ENCODE results near the gene HES4. TPM values are rescaled to one million over a fixed set of nuclear protein-coding genes. Genes with fewer than 3 reads are reported as not detected.

The HES4 gene
- total and polyA plus RNA-seq, 2 of the 13 experiments (the other 11 are each of a cell fraction or from before 2014, with no cell fraction given), result 8.8 to 10.6 TPM

DNA sequence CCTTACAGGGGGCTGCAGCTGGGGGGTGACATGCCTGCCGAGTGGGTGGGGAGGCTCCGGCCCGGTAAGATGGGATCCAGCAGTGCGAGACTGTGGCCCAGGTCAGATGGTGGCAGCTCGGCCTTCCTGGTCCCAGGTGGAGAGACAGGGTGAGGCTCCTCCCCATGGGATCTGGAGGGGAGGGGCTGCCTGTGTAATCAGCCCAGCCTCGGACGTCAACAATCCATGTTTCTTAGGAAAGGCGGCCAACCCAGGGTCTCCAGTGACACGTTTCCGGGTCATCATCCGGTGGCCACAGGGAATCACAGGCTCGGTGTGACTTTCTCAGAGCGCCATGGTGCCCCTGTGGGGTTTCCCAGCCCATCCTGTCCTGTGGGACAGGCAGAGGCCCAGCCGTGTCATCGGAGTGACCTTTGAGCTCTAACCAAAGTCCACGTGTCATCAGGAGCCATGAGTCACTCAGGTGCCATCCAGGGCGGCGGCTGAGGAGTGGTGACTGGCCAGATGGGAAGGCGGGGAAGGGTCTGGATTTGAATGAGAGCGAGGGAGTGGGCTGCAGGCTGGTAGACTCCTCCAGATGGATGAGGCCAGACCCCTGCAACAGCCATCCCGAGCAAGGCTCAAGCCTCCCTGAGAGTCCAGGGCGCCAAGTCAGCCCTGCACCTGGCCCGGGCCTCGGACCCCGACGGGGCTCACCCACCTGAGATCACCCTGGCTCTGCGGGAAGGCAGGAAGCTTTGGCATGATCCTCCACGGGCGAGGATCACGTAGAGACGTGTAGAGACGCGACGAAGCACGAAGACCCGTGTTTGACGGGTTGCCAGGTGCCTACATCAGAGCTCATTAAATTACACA is 6.6 kb upstream of the HES4 start (continued):
- no peak for TF ChIP-seq TOPORS (CRISPR knock-in tag; IDR thresholded peaks at IDR 0.05)
- TF ChIP-seq, protein P1, sequence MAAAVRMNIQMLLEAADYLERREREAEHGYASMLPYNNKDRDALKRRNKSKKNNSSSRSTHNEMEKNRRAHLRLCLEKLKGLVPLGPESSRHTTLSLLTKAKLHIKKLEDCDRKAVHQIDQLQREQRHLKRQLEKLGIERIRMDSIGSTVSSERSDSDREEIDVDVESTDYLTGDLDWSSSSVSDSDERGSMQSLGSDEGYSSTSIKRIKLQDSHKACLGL (CRISPR knock-in tag; IDR thresholded peaks at IDR 0.05), result 0 out of 2 replicates have a peak, but pooled peaks have one; percentile 14
- peak; percentile 90; the same call in 1 of the 2 replicates for TF ChIP-seq XBP1 (CRISPR knock-in tag; IDR thresholded peaks at IDR 0.05)
- TF ChIP-seq, protein P2, sequence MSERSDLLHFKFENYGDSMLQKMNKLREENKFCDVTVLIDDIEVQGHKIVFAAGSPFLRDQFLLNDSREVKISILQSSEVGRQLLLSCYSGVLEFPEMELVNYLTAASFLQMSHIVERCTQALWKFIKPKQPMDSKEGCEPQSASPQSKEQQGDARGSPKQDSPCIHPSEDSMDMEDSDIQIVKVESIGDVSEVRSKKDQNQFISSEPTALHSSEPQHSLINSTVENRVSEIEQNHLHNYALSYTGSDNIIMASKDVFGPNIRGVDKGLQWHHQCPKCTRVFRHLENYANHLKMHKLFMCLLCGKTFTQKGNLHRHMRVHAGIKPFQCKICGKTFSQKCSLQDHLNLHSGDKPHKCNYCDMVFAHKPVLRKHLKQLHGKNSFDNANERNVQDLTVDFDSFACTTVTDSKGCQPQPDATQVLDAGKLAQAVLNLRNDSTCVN (CRISPR knock-in tag; IDR thresholded peaks at IDR 0.05; ENCODE audit: borderline replicate concordance), result peak; percentile 79
- no peak for TF ChIP-seq ZNF776 (CRISPR knock-in tag; IDR thresholded peaks at IDR 0.05)
- TF ChIP-seq ZNF737 (CRISPR knock-in tag; IDR thresholded peaks at IDR 0.05; ENCODE audit: borderline replicate concordance), result peak; percentile 68; the same call in 1 of the 2 replicates
- TF ChIP-seq, protein P3, sequence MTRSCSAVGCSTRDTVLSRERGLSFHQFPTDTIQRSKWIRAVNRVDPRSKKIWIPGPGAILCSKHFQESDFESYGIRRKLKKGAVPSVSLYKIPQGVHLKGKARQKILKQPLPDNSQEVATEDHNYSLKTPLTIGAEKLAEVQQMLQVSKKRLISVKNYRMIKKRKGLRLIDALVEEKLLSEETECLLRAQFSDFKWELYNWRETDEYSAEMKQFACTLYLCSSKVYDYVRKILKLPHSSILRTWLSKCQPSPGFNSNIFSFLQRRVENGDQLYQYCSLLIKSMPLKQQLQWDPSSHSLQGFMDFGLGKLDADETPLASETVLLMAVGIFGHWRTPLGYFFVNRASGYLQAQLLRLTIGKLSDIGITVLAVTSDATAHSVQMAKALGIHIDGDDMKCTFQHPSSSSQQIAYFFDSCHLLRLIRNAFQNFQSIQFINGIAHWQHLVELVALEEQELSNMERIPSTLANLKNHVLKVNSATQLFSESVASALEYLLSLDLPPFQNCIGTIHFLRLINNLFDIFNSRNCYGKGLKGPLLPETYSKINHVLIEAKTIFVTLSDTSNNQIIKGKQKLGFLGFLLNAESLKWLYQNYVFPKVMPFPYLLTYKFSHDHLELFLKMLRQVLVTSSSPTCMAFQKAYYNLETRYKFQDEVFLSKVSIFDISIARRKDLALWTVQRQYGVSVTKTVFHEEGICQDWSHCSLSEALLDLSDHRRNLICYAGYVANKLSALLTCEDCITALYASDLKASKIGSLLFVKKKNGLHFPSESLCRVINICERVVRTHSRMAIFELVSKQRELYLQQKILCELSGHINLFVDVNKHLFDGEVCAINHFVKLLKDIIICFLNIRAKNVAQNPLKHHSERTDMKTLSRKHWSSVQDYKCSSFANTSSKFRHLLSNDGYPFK (CRISPR knock-in tag; IDR thresholded peaks at IDR 0.05; ENCODE audit: borderline replicate concordance), result peak; percentile 80; the same call in 1 of the 2 replicates
- no peak for TF ChIP-seq ZNF367 (CRISPR knock-in tag; IDR thresholded peaks at IDR 0.05; ENCODE audit: borderline replicate concordance)
- peak; percentile 74 for TF ChIP-seq SP5 (CRISPR knock-in tag; IDR thresholded peaks at IDR 0.05; ENCODE audit: borderline replicate concordance, low read depth)
- TF ChIP-seq HNF4A (CRISPR knock-in tag; IDR thresholded peaks at IDR 0.05), result peak; percentile 100
- TF ChIP-seq, protein P4, sequence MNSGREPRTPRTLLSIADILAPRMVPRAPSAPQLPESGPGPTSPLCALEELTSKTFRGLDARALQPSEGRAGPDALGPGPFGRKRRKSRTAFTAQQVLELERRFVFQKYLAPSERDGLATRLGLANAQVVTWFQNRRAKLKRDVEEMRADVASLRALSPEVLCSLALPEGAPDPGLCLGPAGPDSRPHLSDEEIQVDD (CRISPR knock-in tag; IDR thresholded peaks at IDR 0.05; ENCODE audit: borderline replicate concordance), result no peak; the same call in 1 of the 2 replicates
- no peak for TF ChIP-seq KLF6 (CRISPR knock-in tag; IDR thresholded peaks at IDR 0.05)
- TF ChIP-seq NR2F2 (IDR thresholded peaks at IDR 0.05; ENCODE audit: borderline replicate concordance, low read depth), result no peak
- TF ChIP-seq, protein P5, sequence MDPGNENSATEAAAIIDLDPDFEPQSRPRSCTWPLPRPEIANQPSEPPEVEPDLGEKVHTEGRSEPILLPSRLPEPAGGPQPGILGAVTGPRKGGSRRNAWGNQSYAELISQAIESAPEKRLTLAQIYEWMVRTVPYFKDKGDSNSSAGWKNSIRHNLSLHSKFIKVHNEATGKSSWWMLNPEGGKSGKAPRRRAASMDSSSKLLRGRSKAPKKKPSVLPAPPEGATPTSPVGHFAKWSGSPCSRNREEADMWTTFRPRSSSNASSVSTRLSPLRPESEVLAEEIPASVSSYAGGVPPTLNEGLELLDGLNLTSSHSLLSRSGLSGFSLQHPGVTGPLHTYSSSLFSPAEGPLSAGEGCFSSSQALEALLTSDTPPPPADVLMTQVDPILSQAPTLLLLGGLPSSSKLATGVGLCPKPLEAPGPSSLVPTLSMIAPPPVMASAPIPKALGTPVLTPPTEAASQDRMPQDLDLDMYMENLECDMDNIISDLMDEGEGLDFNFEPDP (CRISPR knock-in tag; conservative IDR thresholded peaks at IDR 0.05), result no peak
- no peak for TF ChIP-seq GPN1 (CRISPR knock-in tag; IDR thresholded peaks at IDR 0.05; ENCODE audit: borderline replicate concordance)
- TF ChIP-seq, protein P6, sequence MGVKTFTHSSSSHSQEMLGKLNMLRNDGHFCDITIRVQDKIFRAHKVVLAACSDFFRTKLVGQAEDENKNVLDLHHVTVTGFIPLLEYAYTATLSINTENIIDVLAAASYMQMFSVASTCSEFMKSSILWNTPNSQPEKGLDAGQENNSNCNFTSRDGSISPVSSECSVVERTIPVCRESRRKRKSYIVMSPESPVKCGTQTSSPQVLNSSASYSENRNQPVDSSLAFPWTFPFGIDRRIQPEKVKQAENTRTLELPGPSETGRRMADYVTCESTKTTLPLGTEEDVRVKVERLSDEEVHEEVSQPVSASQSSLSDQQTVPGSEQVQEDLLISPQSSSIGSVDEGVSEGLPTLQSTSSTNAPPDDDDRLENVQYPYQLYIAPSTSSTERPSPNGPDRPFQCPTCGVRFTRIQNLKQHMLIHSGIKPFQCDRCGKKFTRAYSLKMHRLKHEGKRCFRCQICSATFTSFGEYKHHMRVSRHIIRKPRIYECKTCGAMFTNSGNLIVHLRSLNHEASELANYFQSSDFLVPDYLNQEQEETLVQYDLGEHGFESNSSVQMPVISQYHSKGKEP (CRISPR knock-in tag; IDR thresholded peaks at IDR 0.05), result no peak

Data from HepG2 (cell line).